DOHH2 (cell line): Measurements from ENCODE around the gene CAMTA1.

Experiments
- H3F3A ChIP-seq: fragments of 200-600 bp; sonication (generic), shearing (Covaris generic); 2 replicates; pipeline ENCODE4 v1.6.0; 2016; ENCODE audit warnings: antibody characterized with exemption, mild to moderate bottlenecking; ENCODE audit not compliant: control insufficient read depth, insufficient read depth
- H3K27ac ChIP-seq: fragments of 200-600 bp; sonication (generic); 2 replicates; pipeline ENCODE4 v1.5.1; 2014; ENCODE audit warnings: low read depth, mild to moderate bottlenecking, low read length, moderate library complexity
- H3K27me3 ChIP-seq: fragments of 200-600 bp; sonication (generic); 2 replicates; pipeline ENCODE4 v1.6.1; 2014; ENCODE audit warnings: mild to moderate bottlenecking, low read length, mixed read lengths; ENCODE audit not compliant: control insufficient read depth
- H3K36me3 ChIP-seq: fragments of 200-600 bp; sonication (generic); 2 replicates; pipeline ENCODE4 v1.6.1; 2014; ENCODE audit warnings: mild to moderate bottlenecking, low read length, moderate library complexity, mixed read lengths; ENCODE audit not compliant: control insufficient read depth
- H3K4me1 ChIP-seq: fragments of 200-600 bp; sonication (generic); 2 replicates; pipeline ENCODE4 v1.6.1; 2014; ENCODE audit warnings: mild to moderate bottlenecking, low read length, mixed read lengths; ENCODE audit not compliant: control insufficient read depth
- H3K4me2 ChIP-seq: fragments of 200-600 bp; sonication (generic); 2 replicates; pipeline ENCODE4 v1.6.0; 2014; ENCODE audit warnings: mild to moderate bottlenecking, low read length, moderate library complexity
- H3K4me3 ChIP-seq: fragments of 200-600 bp; sonication (generic); 2 replicates; pipeline ENCODE4 v1.5.1; 2014; ENCODE audit warnings: mild to moderate bottlenecking, low read length, mixed read lengths
- H3K79me2 ChIP-seq: fragments of 200-600 bp; sonication (generic); 2 replicates; pipeline ENCODE4 v1.6.1; 2014; ENCODE audit warnings: mild to moderate bottlenecking, low read length, mixed read lengths; ENCODE audit not compliant: control insufficient read depth
- H3K9me2 ChIP-seq: fragments of 200-600 bp; sonication (generic); replicated peaks from 2 replicates; pipeline ENCODE4 v1.6.1; 2014; ENCODE audit warnings: mild to moderate bottlenecking, low read length, mixed read lengths; ENCODE audit not compliant: control insufficient read depth
- H3K9me3 ChIP-seq: fragments of 200-600 bp; sonication (generic); 2 replicates; pipeline ENCODE4 v1.6.1; 2014; ENCODE audit warnings: antibody characterized with exemption, low read length, mixed read lengths; ENCODE audit not compliant: control insufficient read depth, insufficient read depth
- H4K20me1 ChIP-seq: fragments of 200-600 bp; sonication (generic); 2 replicates; pipeline ENCODE4 v1.6.0; 2014; ENCODE audit warnings: low read depth, mild to moderate bottlenecking, antibody characterized with exemption, low read length, moderate library complexity; ENCODE audit not compliant: control insufficient read depth, insufficient read depth
- EZH2phosphoT487 ChIP-seq: fragments of 200-600 bp; sonication (generic); IDR thresholded peaks from 2 replicates; pipeline ENCODE4 v1.6.1; 2017; ENCODE audit warnings: borderline replicate concordance, mild to moderate bottlenecking, antibody characterized with exemption, low read length, moderate library complexity, mixed read lengths
- TF ChIP-seq, protein P1 (sequence below): fragments of 200-600 bp; sonication (generic); IDR thresholded peaks from one replicate; pipeline ENCODE4 v1.5.1; 2014; ENCODE audit warnings: antibody characterized with exemption, mild to moderate bottlenecking, low read depth, low read length; ENCODE audit not compliant: poor library complexity, severe bottlenecking

CAMTA1 gene

DNA sequence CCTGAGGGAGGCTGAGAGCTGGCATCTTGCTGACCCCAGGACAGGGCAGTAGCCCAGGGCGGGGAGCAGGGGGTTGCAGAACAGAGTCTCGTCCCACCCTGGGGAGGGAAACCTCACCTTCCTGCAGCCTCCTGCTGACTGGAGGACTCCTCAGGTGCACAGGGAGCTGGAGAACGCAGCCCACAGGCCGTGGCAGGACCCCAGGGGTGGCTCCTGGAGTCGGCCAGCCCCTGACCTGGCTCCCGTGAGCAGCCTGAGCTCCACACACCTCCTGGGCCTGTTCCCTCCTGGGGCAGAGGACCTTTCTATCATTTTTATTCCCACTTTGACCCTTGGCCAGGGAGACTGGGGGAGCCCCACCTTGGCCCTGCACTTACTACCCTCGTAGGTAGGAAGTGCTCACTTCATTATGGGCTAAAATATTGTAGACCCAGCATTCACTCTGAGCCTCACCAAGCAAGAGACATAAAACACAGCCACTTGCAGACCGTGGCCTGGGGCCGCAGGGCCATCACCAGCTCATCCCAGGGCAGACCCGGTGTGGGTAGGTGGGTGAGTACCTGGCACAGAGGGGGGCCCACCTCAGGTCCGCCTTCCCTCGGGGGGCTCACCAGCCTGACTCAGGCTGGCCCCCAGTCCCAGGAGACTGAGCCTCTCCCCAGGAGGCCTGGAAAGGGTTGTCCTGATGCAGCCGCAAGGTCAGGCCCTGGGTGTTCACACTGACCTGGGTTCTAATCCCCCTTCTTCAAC lies 698.6 kb downstream of the CAMTA1 start:
- H3K27me3 ChIP-seq, result no peaks in the 10 kb centered on the region
- H3K4me2 ChIP-seq, result no peak overlapping the region
- no peaks in the 10 kb centered on the region for H3K36me3 ChIP-seq
- H3K4me3 ChIP-seq, result no peak overlapping the region
- no peak overlapping the region for H3K27ac ChIP-seq
- H3K79me2 ChIP-seq, result no peaks in the 10 kb centered on the region
- H3K9me3 ChIP-seq, result no peaks in the 10 kb centered on the region; the same call in 1 of the 2 replicates
- H3K4me1 ChIP-seq, result no peaks in the 10 kb centered on the region
- TF ChIP-seq EZH2phosphoT487, result no peak
- TF ChIP-seq, protein P1, sequence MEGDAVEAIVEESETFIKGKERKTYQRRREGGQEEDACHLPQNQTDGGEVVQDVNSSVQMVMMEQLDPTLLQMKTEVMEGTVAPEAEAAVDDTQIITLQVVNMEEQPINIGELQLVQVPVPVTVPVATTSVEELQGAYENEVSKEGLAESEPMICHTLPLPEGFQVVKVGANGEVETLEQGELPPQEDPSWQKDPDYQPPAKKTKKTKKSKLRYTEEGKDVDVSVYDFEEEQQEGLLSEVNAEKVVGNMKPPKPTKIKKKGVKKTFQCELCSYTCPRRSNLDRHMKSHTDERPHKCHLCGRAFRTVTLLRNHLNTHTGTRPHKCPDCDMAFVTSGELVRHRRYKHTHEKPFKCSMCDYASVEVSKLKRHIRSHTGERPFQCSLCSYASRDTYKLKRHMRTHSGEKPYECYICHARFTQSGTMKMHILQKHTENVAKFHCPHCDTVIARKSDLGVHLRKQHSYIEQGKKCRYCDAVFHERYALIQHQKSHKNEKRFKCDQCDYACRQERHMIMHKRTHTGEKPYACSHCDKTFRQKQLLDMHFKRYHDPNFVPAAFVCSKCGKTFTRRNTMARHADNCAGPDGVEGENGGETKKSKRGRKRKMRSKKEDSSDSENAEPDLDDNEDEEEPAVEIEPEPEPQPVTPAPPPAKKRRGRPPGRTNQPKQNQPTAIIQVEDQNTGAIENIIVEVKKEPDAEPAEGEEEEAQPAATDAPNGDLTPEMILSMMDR, result no peak
- H4K20me1 ChIP-seq, result no peaks in the 10 kb centered on the region
- H3F3A ChIP-seq, result no peaks in the 10 kb centered on the region
- no peaks in the 10 kb centered on the region for H3K9me2 ChIP-seq

DNA sequence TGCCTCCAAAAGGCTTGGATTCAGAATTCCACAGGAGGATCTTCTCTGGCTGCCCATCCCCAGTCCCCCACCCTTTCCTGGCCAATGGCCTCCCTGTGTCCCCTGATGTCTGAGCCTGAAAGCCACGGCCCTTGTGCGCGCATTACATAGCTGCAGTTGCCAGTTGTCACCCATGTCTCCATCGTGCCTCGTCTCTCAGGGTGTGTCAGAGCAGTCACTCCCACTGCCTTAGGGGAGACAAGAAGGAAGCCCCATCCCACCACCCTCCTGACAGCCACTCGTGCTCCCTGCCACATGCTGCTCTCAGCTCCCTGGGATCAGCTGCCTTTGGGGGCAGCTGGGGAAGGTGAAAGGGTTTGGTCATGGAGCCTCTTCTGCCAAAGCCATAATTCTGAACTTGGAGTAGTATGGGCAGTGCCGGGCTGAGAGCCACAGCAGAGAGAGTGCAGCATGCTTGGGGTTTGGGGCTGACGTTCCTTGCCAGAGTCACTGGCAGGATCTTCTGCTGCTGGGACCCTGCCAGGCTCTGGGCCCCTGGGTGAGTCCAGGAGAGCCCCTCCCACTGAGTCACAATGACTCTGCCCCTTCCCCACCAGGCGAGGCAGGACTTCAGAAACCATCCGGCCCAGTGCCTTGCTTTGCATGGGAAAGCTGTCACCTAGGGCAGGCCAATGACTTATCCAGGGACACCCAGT lies 700.0 kb downstream of the CAMTA1 start:
- no peaks in the 10 kb centered on the region for H4K20me1 ChIP-seq
- H3K79me2 ChIP-seq, result no peaks in the 10 kb centered on the region
- H3K9me2 ChIP-seq, result no peaks in the 10 kb centered on the region
- H3K4me1 ChIP-seq, result no peaks in the 10 kb centered on the region
- H3K9me3 ChIP-seq, result no peaks in the 10 kb centered on the region; the same call in 1 of the 2 replicates
- no peaks in the 10 kb centered on the region for H3K36me3 ChIP-seq
- H3K27me3 ChIP-seq, result no peaks in the 10 kb centered on the region
- H3K27ac ChIP-seq, result no peak overlapping the region
- H3K4me2 ChIP-seq, result no peak overlapping the region
- TF ChIP-seq EZH2phosphoT487, result no peak
- TF ChIP-seq, protein P1, result no peak
- H3F3A ChIP-seq, result no peaks in the 10 kb centered on the region
- H3K4me3 ChIP-seq, result no peak overlapping the region

DNA sequence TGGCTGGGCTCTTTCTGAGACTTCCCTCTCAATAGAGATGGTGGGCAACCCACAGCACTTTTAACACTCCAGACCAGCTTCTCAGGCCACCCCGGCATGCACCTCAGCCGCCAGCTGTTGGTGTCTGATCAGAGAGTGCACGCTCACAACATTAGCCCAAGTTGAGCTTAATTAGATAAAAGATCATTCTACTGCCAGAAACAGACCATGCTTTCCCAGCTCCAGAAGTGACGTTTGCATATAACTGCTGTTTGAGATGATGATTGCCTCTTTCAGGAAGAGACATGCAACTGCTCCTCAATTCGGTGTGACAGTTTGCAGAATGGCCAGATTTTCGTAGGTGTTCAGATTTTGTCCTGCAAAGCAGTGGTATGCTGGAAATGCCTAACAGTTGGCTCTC lies 700.6 kb downstream of the CAMTA1 start:
- no peak overlapping the region for H3K27ac ChIP-seq
- no peak overlapping the region for H3K4me2 ChIP-seq
- no peak for TF ChIP-seq EZH2phosphoT487
- no peaks in the 10 kb centered on the region for H3K4me1 ChIP-seq
- H3K9me3 ChIP-seq, result no peaks in the 10 kb centered on the region; the same call in 1 of the 2 replicates
- no peaks in the 10 kb centered on the region for H3K9me2 ChIP-seq
- no peaks in the 10 kb centered on the region for H3F3A ChIP-seq
- no peaks in the 10 kb centered on the region for H3K79me2 ChIP-seq
- H3K4me3 ChIP-seq, result no peak overlapping the region
- H4K20me1 ChIP-seq, result no peaks in the 10 kb centered on the region
- H3K36me3 ChIP-seq, result no peaks in the 10 kb centered on the region
- no peaks in the 10 kb centered on the region for H3K27me3 ChIP-seq
